Measurements from ENCODE around the gene PDE6D. TPM values are rescaled to one million over a fixed set of nuclear protein-coding genes. Genes with fewer than 3 reads are reported as not detected.

The PDE6D gene
- total and polyA plus RNA-seq, 2 of the 13 experiments (the other 11 are each of a cell fraction or from before 2014, with no cell fraction given) = 14.1 to 23.2 TPM

DNA sequence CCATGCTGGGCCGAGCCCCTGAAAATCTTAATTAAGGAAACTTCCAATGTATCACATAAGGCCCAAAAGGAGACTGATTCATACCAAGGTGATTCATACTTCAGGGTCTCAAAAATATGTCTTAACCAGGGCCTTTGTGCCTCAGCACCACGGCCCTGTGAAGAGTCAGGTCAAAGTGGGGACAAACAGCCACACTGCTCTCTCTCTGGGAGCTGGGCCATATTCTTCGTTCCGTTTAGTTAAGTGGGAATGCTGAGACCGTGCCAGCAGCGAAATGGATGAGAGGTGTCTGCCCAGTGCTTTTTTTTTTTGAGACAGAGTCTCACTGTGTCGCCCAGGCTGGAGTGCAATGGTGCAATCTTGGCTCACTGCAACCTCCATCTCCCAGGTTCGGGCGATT, 82.1 kb downstream of the PDE6D start:
- intact Hi-C loops (cut with micrococcal nuclease; ENCODE audit: unreplicated experiment) = no loop called here
- CTCF ChIA-PET (ENCODE audit: low intra/inter-chr PET ratio, low total read pairs) = no interaction called here
- TF ChIP-seq ZNF772 (CRISPR knock-in tag; IDR thresholded peaks at IDR 0.05) = no peak
- TF ChIP-seq, protein P1, sequence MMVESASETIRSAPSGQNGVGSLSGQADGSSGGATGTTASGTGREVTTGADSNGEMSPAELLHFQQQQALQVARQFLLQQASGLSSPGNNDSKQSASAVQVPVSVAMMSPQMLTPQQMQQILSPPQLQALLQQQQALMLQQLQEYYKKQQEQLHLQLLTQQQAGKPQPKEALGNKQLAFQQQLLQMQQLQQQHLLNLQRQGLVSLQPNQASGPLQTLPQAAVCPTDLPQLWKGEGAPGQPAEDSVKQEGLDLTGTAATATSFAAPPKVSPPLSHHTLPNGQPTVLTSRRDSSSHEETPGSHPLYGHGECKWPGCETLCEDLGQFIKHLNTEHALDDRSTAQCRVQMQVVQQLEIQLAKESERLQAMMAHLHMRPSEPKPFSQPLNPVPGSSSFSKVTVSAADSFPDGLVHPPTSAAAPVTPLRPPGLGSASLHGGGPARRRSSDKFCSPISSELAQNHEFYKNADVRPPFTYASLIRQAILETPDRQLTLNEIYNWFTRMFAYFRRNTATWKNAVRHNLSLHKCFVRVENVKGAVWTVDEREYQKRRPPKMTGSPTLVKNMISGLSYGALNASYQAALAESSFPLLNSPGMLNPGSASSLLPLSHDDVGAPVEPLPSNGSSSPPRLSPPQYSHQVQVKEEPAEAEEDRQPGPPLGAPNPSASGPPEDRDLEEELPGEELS (CRISPR knock-in tag; IDR thresholded peaks at IDR 0.05) = no peak
- TF ChIP-seq ATF1 (CRISPR knock-in tag; IDR thresholded peaks at IDR 0.05) = no peak
- TF ChIP-seq ZNF441 (CRISPR knock-in tag; IDR thresholded peaks at IDR 0.05; ENCODE audit: borderline replicate concordance) = no peak
- no peak for TF ChIP-seq FOXA3 (CRISPR knock-in tag; IDR thresholded peaks at IDR 0.05)
- TF ChIP-seq, protein P2, sequence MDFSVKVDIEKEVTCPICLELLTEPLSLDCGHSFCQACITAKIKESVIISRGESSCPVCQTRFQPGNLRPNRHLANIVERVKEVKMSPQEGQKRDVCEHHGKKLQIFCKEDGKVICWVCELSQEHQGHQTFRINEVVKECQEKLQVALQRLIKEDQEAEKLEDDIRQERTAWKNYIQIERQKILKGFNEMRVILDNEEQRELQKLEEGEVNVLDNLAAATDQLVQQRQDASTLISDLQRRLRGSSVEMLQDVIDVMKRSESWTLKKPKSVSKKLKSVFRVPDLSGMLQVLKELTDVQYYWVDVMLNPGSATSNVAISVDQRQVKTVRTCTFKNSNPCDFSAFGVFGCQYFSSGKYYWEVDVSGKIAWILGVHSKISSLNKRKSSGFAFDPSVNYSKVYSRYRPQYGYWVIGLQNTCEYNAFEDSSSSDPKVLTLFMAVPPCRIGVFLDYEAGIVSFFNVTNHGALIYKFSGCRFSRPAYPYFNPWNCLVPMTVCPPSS (IDR thresholded peaks at IDR 0.05) = no peak
- no peak for TF ChIP-seq ARNT2 (CRISPR knock-in tag; IDR thresholded peaks at IDR 0.05; ENCODE audit: low read depth)
- TF ChIP-seq DNMT3B (CRISPR knock-in tag; conservative IDR thresholded peaks at IDR 0.05) = no peak
- H3K9me3 ChIP-seq (ENCODE audit: low read length) = no peaks in the 10 kb centered on the region
- H3K27ac ChIP-seq (ENCODE audit: extremely low read length, insufficient read depth, low read length) = no peak overlapping the region
- POLR2A ChIA-PET = interaction anchor here (1.2 to 6.5 kb wide), 2 partner anchors 9 to 16 kb away, joined by 3 to 52 read pairs; partner anchors contain the start of gene PTMA
- FAIRE-seq (no peak), DNase-seq (ENCODE audit: low spot score) (no peak), ATAC-seq (no peak)
- H3K9ac ChIP-seq (ENCODE audit: insufficient read depth, low read depth, low read length) = no peak overlapping the region
- H3K4me3 ChIP-seq (replicated peaks in 1 of 3; ENCODE audit: insufficient read depth in 1 of 3, low read depth in 2 of 3, low read length in 3 of 3) = no peak overlapping the region
- H3K36me3 ChIP-seq (replicated peaks in 1 of 2; ENCODE audit: control insufficient read depth in 1 of 2, insufficient read depth in 2 of 2, low read length in 2 of 2) = no peaks in the 10 kb centered on the region
- H4K20me1 ChIP-seq (ENCODE audit: insufficient read depth, low read length) = no peaks in the 10 kb centered on the region
- 75% methylated on average over 9 of the region's 9 CpGs for WGBS (ENCODE audit: low lambda C conversion rate)
- no peak overlapping the region for H2AFZ ChIP-seq (ENCODE audit: low read length)
- H3K4me1 ChIP-seq (ENCODE audit: insufficient read depth, low read length) = peaks cover 58% of the 10 kb centered on the region
- no peak overlapping the region for H3K4me2 ChIP-seq (ENCODE audit: low read depth, low read length)
- H3K79me2 ChIP-seq (ENCODE audit: insufficient read depth, low read length) = no peaks in the 10 kb centered on the region
- in situ Hi-C loops (cut with HindIII; ENCODE audit: extremely low pct_ligation_motif_present, low pct_unique_long_range_greater_than_20kb) = no loop called here
- H3K27me3 ChIP-seq (ENCODE audit: control insufficient read depth in 1 of 2, insufficient read depth in 2 of 2, low read length in 2 of 2) = 0 out of 5 replicates have a peak, but pooled peaks cover 0 to 5% of the 10 kb centered on the region in 2 experiments
- BruUV-seq (replicated peaks) = no TSS peak
